Vagina (tissue), 2 donors: Measurements from ENCODE around the gene AOC3.

Experiments
- POLR2A ChIP-seq, 2 donors: fragments of 450-650 bp; IDR thresholded peaks; one replicate each; pipeline ENCODE4 v1.6.1; 2017; ENCODE audit warnings: antibody characterized with exemption in 2 of 2, mild to moderate bottlenecking in 2 of 2, moderate library complexity in 2 of 2
- TF ChIP-seq, protein P1 (sequence below), 3 experiments: fragments of 450-650 bp in 2 of 3; fragments of 200-600 bp in 1 of 3; sonication (generic) in 1 of 3; IDR thresholded peaks; one replicate each; pipeline ENCODE4 v1.5.1; 2017 to 2019; ENCODE audit warnings: antibody characterized with exemption in 3 of 3, mild to moderate bottlenecking in 2 of 3, moderate library complexity in 2 of 3

DNA sequence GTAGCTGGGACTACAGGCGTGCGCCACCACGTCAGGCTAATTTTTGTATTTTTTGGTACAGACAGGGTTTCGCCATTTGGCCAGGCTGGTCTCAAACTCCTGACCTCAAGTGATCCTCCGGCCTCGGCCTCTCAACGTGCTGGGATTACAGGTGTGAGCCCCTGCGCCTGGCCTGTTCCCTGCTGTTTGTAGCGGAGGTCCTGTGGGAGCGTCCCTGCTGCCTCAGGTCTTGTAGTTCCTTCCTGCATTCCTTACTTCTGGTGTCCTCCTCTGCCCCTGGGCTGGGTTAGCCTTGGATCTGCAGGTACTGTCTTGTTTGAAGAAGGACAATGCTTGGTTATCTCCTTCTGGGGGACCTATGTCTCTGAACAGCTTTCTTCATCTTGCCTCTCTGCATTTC lies 26.0 kb downstream of the AOC3 start:
- no peak for TF ChIP-seq POLR2A (IDR thresholded peaks at IDR 0.05)
- TF ChIP-seq, protein P1, sequence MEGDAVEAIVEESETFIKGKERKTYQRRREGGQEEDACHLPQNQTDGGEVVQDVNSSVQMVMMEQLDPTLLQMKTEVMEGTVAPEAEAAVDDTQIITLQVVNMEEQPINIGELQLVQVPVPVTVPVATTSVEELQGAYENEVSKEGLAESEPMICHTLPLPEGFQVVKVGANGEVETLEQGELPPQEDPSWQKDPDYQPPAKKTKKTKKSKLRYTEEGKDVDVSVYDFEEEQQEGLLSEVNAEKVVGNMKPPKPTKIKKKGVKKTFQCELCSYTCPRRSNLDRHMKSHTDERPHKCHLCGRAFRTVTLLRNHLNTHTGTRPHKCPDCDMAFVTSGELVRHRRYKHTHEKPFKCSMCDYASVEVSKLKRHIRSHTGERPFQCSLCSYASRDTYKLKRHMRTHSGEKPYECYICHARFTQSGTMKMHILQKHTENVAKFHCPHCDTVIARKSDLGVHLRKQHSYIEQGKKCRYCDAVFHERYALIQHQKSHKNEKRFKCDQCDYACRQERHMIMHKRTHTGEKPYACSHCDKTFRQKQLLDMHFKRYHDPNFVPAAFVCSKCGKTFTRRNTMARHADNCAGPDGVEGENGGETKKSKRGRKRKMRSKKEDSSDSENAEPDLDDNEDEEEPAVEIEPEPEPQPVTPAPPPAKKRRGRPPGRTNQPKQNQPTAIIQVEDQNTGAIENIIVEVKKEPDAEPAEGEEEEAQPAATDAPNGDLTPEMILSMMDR (IDR thresholded peaks at IDR 0.05): no peak
